HG03354 (cell line): ENCODE results near the gene TUSC7.

Experiments
- ATAC-seq: cut with Tn5 transposase; IDR thresholded peaks from one replicate; pipeline ENCODE4 v1.9.1; 2021; ENCODE audit warnings: mild to moderate bottlenecking; ENCODE audit not compliant: unreplicated experiment, poor library complexity, severe bottlenecking

TUSC7 gene

DNA sequence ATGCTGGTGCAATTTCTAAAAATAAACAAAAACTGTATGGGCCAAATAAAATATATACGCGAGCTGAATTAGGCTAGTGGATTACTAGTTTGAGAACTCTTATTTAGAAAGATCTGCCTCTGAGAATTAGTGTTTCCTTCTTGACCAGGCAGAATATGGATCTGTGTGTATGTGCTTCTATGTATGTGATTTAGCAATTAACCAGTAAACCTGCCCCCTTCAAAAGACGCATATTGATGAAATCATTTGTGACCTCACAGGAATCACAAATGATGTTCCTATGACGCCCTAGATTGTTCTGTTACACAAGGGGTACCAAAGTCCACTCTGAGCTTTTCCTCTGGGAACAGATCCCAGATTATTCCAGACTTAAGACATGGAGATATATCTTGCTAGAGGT is at the start of gene TUSC7:
TUSC7 (plus strand) TSS at position 301 of the 400 bp plus-strand sequence.
- ATAC-seq, result no peak

DNA sequence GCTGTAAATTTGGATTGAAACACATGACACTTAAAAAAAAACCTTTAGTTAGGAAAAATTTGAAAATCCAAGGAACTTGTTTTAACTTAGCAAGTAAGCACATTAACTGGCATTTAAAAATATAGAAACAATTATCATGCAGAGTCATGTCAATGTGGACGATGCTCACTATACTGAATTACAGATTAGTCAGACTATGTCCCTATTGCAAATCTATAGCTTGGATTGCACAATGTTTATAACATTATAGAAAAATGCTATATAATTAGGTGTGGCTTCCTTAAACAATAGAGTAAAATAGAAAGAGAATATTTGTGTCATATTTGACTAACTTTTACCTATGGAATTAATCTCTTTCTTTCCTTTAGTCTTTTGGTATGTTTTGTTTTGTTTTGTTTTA is 48.4 kb upstream of the TUSC7 start:
- no peak for ATAC-seq

GRCh38 chr3:116663161-116664110 is 46.1 kb upstream of the TUSC7 start:
- ATAC-seq, result no peak

DNA sequence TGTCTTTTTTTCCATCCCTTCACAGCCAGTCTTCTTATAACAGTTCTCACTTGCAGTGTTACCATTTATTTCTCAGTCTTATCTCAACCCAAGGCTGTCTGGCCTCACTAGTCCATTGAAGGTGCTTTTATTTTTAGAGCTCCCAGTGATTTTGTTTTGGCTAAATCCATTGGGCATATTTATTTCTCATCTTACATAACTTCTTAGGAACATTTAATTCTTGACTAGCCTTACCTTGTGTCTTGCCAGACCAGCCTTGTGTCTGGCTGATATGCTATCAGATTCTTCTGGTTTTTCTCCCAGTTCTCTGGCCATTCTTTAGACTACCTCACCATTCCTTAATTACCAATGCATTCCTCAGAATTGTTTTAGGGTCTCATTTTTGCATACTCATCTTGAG is 42.3 kb upstream of the TUSC7 start:
- no peak for ATAC-seq

DNA sequence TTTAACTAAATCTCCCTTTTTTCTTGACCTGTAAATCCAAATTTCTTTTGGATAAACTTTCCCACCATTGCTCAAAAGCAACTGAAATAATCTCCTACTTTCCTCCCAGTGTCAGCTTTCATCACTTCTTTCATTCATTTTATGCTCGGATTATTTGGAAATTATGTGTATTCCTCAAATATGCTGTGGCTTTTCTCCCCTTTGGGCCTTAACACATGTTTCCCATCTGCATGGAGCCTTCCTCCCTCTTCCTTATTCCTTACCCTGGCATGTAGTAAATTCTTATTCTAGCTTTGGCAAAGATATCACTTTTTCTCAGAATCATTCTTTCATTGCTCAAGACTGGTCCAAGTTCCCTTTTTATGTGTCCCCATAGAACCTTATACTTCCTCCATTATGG is 41.8 kb upstream of the TUSC7 start:
- ATAC-seq, result no peak

DNA sequence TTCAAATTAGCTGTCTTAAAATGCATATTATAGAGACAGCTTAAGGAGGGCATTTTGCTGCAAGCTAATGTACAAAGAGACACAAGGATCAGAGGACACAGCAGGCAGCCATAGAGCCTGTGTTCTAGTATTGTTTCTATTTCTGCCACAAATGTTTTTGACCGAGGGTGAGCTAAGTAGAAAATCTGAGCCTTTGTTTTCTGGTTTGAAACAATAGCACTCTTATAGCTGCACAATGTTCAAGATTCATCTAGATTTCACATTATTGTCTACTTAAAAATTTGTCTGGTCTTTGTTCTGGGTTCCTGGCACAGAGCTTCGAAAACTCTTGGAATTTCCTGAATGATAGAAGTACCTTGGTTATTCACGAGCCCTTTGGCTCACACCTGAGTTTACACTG is 40.0 kb upstream of the TUSC7 start:
- no peak for ATAC-seq

GRCh38 chr3:116671151-116671550 is 38.4 kb upstream of the TUSC7 start:
- no peak for ATAC-seq

DNA sequence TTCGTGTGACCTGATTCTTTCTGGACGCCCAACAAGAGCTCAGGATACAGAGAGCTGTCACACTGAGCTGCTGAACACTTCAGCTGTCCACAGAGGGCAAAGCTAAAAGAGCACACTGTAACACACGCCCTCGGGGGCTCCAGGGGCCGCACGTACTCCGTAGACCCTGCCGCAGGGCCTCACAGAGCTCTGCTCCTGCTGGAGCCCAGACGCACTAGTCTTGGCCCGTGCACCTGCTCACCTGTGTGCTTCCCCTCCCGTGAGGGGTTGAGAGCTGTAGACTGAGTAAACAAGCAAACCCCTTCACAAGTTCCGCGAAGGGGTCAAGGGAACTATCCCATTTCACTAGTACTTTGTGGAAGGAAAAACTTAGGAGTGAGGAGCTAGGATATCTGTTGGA is 30.7 kb upstream of the TUSC7 start:
- no peak for ATAC-seq

DNA sequence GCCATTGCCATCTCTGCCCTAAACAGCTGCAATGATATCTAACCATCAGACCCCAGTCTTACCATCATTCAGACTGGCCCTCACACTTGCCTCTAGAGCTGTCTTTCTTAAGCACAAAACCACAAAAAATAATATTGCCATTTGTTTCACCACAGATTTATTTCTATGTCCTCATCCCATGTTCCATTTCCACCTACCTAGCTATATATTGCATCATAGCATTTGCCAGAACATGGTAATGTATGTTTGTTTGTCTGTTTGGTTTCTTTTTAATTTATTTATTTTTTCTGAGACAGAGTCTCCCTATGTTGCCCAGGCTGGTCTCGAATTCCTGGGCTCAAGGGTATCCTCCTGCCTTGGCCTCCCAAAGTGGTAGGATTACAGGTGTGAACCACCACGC is 18.5 kb upstream of the TUSC7 start:
- no peak for ATAC-seq

- no peak for ATAC-seq
Measured at GRCh38 chr3:116701070-116701469, 8.5 kb upstream of the TUSC7 start.

- no peak for ATAC-seq
Measured at GRCh38 chr3:116702334-116702733, 7.2 kb upstream of the TUSC7 start.

- no peak for ATAC-seq
Measured at GRCh38 chr3:116707531-116707930, 2.0 kb upstream of the TUSC7 start.

DNA sequence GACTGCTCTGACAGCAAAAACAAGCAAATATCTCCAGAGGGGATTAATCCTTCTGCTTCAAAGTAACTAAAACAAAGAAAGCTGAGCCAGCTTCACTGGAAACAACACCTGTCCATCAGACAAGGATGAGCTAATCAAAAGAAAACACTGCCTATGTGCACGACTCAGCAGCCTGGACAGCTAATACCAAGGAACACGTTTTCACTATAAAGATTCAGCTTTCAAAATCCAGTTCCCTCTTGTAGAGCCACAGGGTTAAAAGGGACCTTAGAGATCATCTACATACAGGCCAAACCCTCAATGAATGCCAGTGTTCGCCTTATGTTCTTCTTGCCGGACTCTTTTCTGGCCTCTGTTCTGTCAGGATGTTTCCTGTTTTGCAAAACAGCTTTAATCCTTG is 6.9 kb downstream of the TUSC7 start:
- no peak for ATAC-seq

GRCh38 chr3:116717566-116717965 is 8.0 kb downstream of the TUSC7 start:
- ATAC-seq, result no peak

- ATAC-seq, result no peak
Measured at GRCh38 chr3:116728454-116728853, 18.9 kb downstream of the TUSC7 start.

- no peak for ATAC-seq
Measured at GRCh38 chr3:116734243-116734642, 24.7 kb downstream of the TUSC7 start.

GRCh38 chr3:116739678-116740077 is 30.1 kb downstream of the TUSC7 start:
- ATAC-seq, result no peak

GRCh38 chr3:116740293-116740692 is 30.7 kb downstream of the TUSC7 start:
- ATAC-seq, result no peak

- ATAC-seq, result no peak
Measured at GRCh38 chr3:116741467-116741866, 31.9 kb downstream of the TUSC7 start.

GRCh38 chr3:116743062-116743461 is 33.5 kb downstream of the TUSC7 start:
- no peak for ATAC-seq

- no peak for ATAC-seq
Measured at GRCh38 chr3:116749388-116749787, 39.8 kb downstream of the TUSC7 start.

- ATAC-seq, result no peak
Measured at GRCh38 chr3:116757315-116757714, 47.7 kb downstream of the TUSC7 start.
